Tibial artery (tissue), 4 donors: ENCODE measurements around the gene RAB40C.

Source experiments
- DNase-seq, 2 donors: peaks; one replicate each; pipeline ENCODE4 v3.0.0-alpha.2; 2019
- H3K27ac ChIP-seq, 2 donors: fragments of 200-600 bp; sonication (generic) in 1 of 2; 1 replicate in 1 of 2; 2 replicates in 1 of 2; pipeline ENCODE4 v1.5.1; 2018 to 2019; ENCODE audit warnings: mild to moderate bottlenecking in 1 of 2
- H3K27me3 ChIP-seq, 2 donors: fragments of 200-600 bp; sonication (generic) in 1 of 2; one replicate each; pipeline versions ENCODE4 v1.5.1 to v1.6.0; 2016 to 2019
- H3K36me3 ChIP-seq, 3 donors: fragments of 200-600 bp; sonication (generic) in 2 of 3; one replicate each; pipeline ENCODE4 v1.5.1; 2016 to 2019; ENCODE audit warnings: mild to moderate bottlenecking in 2 of 3
- H3K4me1 ChIP-seq, 4 donors: fragments of 200-600 bp; sonication (generic) in 2 of 4; 1 replicate in 3 of 4; 2 replicates in 1 of 4; pipeline ENCODE4 v1.5.1; 2016 to 2019
- H3K4me3 ChIP-seq, 2 donors: fragments of 200-600 bp; sonication (generic) in 1 of 2; 1 replicate in 1 of 2; 2 replicates in 1 of 2; pipeline ENCODE4 v1.5.1; 2018 to 2019; ENCODE audit warnings: mild to moderate bottlenecking in 2 of 2
- H3K9me3 ChIP-seq, 3 donors: fragments of 200-600 bp; sonication (generic) in 1 of 3; one replicate each; pipeline ENCODE4 v1.5.1; 2016 to 2019
- CTCF ChIP-seq, 2 experiments: fragments of 200-600 bp in 1 of 2; fragments of 450-650 bp in 1 of 2; IDR thresholded peaks; one replicate each; pipeline ENCODE4 v1.5.1; 2017 to 2019; ENCODE audit warnings: antibody characterized with exemption in 2 of 2, mild to moderate bottlenecking in 1 of 2, moderate library complexity in 1 of 2
- intact Hi-C: fragments of 100-400 bp; cut with DNase I; formaldehyde crosslinking; loops from one replicate; pipeline ENCODE4 v1.15.0; 2023; ENCODE audit warnings: low total_unique reads

The RAB40C gene

GRCh38 chr16:637081-638018 lies 47.5 kb downstream of the RAB40C start:
- H3K4me1 ChIP-seq, result peaks cover 5 to 36% (median 28%) of the 10 kb centered on the region in 4 donors
- intact Hi-C loops, result loop anchor here (10.0 kb wide), 1 partner anchor 53 kb away; no protein-coding TSS in a partner anchor
- peaks cover 0 to 28% (median 18%) of the 10 kb centered on the region in 3 donors for H3K36me3 ChIP-seq
- DNase-seq, result peak; percentile 86 to 94
- peaks cover 0 to 2% of the 10 kb centered on the region in 2 donors for H3K27me3 ChIP-seq
- no peak for TF ChIP-seq CTCF (IDR thresholded peaks at IDR 0.05)
- peak overlapping the region; percentile 97 for H3K27ac ChIP-seq
- H3K9me3 ChIP-seq, result no peaks in the 10 kb centered on the region
- peak overlapping the region; percentile 66 to 91 for H3K4me3 ChIP-seq

DNA sequence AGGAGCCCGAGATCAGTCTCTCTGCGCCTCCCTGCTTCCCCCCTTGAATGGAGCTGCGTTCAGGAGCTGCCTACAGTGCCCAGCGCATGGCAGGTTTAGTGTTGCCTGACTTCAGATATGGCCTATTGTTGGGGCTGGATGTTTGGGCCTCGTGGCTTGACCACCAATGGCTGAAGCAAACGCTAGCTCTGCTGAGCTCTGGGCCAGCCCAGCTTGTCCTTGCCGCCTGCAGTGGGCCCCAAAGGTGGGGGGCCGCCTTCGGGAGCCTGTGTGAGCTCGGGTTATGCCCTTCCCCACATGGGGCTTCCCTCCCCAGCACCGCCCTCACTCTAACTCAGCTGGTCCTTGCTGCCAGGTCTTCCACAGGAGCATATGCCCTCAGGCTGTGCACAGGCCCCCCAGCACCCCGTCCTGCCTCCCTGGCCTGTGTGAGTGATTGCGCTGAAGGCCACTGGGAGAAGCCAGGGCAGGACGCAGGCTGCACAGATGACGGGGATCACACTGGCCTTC lies 48.2 kb downstream of the RAB40C start:
- DNase-seq, result no peak
- Histone ChIP-seq H3K36me3 (peaks cover 0 to 21% (median 14%) of the 10 kb centered on the region in 3 donors), H3K9me3 (no peaks in the 10 kb centered on the region), H3K4me1 (peaks cover 5 to 43% (median 34%) of the 10 kb centered on the region in 4 donors), H3K27me3 (no peaks in the 10 kb centered on the region), H3K27ac (peak overlapping the region; percentile 97), H3K4me3 (no peak overlapping the region)
- intact Hi-C loops, result loop anchor here (10.0 kb wide), 1 partner anchor 53 kb away; no protein-coding TSS in a partner anchor
- no peak for TF ChIP-seq CTCF (IDR thresholded peaks at IDR 0.05)

GRCh38 chr16:638836-639235 lies 49.0 kb downstream of the RAB40C start:
- H3K27me3 ChIP-seq, result no peaks in the 10 kb centered on the region
- peaks cover 5 to 46% (median 37%) of the 10 kb centered on the region in 4 donors for H3K4me1 ChIP-seq
- no peak for DNase-seq
- no peak overlapping the region for H3K27ac ChIP-seq
- H3K9me3 ChIP-seq, result no peaks in the 10 kb centered on the region
- intact Hi-C loops, result loop anchor here (10.0 kb wide), 1 partner anchor 54 kb away; no protein-coding TSS in a partner anchor
- no peak overlapping the region for H3K4me3 ChIP-seq
- H3K36me3 ChIP-seq, result peaks cover 0 to 13% (median 7%) of the 10 kb centered on the region in 3 donors
- TF ChIP-seq CTCF (IDR thresholded peaks at IDR 0.05), result no peak

DNA sequence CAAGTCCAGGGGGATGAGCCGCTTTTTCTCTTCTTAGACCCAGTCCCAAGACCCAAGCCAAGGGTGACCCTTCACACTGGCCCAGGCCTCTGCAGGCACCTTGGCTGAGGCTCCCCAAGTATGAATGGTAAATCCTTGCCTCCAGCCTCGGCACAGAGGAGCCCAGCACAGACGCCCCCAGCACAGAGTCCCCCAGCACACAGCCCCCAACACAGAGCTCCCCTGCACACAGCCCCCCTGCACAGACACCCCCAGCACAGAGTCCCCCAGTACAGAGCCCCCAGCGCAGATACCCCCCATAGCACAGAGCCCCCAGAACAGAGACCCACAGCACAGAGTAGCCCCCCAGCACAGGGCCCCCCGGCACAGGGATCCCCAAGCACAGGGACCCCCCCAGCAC lies 50.7 kb downstream of the RAB40C start:
- Histone ChIP-seq H3K36me3 (no peaks in the 10 kb centered on the region), H3K27ac (peak overlapping the region; percentile 75 to 81), H3K4me3 (no peak overlapping the region), H3K27me3 (no peaks in the 10 kb centered on the region), H3K9me3 (no peaks in the 10 kb centered on the region), H3K4me1 (peaks cover 5 to 37% (median 25%) of the 10 kb centered on the region in 4 donors)
- no peak for DNase-seq
- TF ChIP-seq CTCF (IDR thresholded peaks at IDR 0.05), result no peak
- intact Hi-C loops, result no loop called here

DNA sequence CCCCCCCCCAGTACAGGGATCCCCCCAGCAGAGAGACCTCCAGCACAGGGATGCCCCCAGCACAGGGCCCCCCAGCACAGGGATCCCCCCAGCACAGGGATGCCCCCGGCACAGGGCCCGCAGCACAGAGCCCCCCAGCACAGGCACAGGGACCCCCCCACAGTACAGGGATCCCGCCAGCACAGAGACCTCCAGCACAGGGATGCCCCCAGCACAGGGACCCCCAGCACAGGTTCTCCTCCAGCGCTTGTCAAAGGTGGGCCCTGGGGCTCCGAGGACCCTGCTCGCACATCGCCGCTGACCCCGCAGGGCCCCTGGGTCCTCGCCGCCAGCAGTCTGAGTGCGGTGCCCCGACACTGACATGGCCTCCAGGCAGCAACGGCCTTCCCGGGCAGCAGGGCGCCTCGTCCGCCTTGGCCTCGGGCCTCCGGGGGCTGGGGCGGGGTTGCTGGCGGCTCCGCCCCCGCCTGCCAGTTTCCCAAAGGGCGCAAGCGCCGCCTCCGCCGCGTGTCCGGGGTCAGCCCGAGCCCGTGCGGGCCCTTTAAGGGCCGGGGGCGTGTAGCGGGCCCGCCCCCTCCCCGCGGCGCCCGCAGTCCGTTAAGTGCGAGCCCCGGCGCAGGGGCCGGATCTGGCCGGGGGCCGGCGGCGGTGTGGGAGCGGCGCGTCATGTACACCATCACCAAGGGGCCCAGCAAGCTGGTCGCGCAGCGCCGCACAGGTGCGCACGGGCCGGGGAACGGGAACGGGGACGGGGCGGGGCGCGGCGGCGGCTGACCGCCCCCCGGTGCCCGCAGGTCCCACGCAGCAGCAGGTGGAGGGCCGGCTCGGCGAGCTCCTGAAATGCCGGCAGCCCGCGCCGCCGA lies 51.7 kb downstream of the RAB40C start, which contains the start of gene MCRIP2:
Gene MCRIP2, plus strand, starts transcription at position 503 of the 863 bp plus-strand sequence. Its CDS starts 164 bp downstream, at position 667.
- no peaks in the 10 kb centered on the region for H3K27me3 ChIP-seq
- H3K27ac ChIP-seq, result peak within 1 kb of the TSS; percentile 75 to 81
- peaks cover 5 to 44% (median 23%) of the 10 kb centered on the region in 4 donors for H3K4me1 ChIP-seq
- H3K9me3 ChIP-seq, result no peaks in the 10 kb centered on the region
- intact Hi-C loops, result no loop called here
- DNase-seq, result peak; percentile 76 to 91
- peak within 1 kb of the TSS; percentile 67 to 91 for H3K4me3 ChIP-seq
- TF ChIP-seq CTCF (IDR thresholded peaks at IDR 0.05), result no peak
- no peaks in the 10 kb centered on the region for H3K36me3 ChIP-seq
